ENCODE measurements around the gene UMAD1.
A peak's percentile ranks its signal among the peaks of the same experiment; 100 is the strongest.

Gene UMAD1

GRCh38 chr7:7640221-7641128 lies at the start of gene UMAD1:
Gene UMAD1 (plus strand): TSS chr7:7640752. CDS start chr7:7673372, 32,620 bp downstream.
- peak; percentile 98 for DNase-seq

GRCh38 chr7:7595451-7595850 lies 45.1 kb upstream of the UMAD1 start:
- DNase-seq: no peak

- no peak for DNase-seq
These were observed 44.4 kb upstream of the UMAD1 start for GRCh38 chr7:7596176-7596575.

DNA sequence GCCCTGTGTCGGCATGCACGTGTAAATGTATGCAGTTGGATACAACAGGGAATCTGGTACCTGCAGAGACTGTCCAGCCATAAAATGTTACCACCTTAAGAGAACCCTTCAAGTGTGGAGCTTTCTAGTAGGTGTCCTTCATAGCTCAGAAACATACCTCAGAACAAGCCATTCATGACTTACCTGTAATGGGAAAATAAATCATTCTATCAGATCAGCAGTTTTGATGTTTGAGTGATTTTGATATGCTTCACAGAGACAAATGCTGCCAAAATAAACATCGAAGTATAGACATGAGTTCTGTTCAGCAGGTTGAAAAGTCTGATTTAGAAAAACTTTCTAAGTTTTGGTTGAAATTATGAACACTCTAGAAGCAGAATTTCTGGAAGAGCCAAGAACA lies 33.5 kb upstream of the UMAD1 start:
- DNase-seq: no peak

GRCh38 chr7:7609330-7609729 lies 31.2 kb upstream of the UMAD1 start:
- DNase-seq: no peak

GRCh38 chr7:7612519-7612918 lies 28.0 kb upstream of the UMAD1 start:
- DNase-seq: no peak

GRCh38 chr7:7613210-7613609 lies 27.3 kb upstream of the UMAD1 start:
- no peak for DNase-seq

DNA sequence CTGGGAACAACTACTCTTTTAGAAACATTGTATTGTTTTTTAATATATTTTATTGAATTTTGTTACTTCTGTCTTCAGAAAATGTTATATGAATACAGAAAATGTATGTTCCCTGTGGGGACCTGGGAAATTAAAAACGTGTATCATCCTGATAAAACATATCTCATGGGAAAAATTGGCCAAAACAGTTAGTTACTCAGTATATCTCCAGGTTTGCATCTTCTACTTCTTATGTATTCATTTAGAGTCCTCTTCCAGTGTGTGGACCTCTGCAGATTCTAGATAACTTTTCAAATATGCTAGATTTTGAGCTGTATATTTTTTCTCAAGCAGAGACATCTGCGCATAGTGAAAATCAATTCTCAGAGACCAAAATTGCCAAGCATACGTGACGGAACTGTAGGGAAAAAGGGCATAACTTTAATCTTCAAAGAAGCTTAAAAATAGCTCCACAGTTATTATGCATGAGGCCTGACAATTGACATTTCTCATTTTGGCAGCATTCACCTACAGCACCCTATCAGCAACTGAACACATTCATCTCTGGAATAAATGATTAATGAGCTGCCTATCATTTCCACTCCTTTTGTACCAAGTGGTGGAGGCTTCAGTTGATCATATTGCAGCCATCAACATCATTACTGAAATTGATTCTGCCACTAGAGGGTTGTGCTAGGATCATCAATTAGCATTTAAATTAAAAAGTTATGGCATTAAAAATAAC lies 26.4 kb upstream of the UMAD1 start:
- no peak for DNase-seq

GRCh38 chr7:7617550-7617949 lies 23.0 kb upstream of the UMAD1 start:
- DNase-seq: no peak

- no peak for DNase-seq
These were observed 22.1 kb upstream of the UMAD1 start for GRCh38 chr7:7618410-7618809.

DNA sequence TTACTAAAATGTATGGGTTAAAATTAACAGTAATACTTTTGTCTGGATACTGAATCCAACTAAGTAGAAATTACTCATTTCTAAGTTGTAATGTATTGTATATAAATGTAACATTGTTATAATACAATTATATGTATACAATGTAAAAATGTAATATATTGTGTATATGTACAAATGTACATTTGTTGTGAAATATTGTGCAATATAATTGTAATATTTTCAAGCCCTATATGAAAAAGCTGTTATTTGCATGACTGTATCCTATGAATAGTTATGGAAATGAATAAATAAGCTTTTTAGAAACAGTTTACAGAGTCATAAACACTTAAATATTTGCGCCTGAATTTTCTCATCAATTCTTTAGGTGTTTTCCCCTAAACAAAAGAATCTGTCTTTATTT lies 20.3 kb upstream of the UMAD1 start:
- no peak for DNase-seq

DNA sequence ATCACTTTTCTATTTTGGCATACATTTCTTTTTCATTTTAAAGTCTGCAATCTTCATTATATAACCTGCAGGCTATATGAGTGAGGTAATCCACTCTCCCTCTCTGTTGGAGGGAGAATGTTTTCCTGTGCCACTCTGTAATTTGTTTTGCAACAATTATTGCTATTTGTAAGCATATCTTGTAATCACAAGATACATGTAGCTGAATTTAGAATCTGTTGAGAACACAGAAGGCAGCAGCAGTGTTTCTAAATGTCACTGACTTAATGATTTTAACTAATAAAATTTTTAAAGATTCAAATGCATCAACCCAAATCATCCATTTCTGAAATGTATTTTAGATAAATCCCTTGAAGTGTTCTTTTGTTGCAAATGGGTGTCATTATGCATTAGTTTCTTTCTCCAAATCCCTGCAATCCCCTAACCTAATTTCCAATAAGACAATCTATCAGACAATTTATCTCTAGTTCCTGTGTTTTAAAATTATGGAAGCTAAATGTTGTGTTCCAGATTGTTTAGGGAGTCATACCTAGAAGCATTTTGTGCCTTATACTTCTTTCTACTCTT lies 19.8 kb upstream of the UMAD1 start:
- DNase-seq: no peak

- no peak for DNase-seq
These were observed 12.1 kb upstream of the UMAD1 start for GRCh38 chr7:7628476-7628875.

DNA sequence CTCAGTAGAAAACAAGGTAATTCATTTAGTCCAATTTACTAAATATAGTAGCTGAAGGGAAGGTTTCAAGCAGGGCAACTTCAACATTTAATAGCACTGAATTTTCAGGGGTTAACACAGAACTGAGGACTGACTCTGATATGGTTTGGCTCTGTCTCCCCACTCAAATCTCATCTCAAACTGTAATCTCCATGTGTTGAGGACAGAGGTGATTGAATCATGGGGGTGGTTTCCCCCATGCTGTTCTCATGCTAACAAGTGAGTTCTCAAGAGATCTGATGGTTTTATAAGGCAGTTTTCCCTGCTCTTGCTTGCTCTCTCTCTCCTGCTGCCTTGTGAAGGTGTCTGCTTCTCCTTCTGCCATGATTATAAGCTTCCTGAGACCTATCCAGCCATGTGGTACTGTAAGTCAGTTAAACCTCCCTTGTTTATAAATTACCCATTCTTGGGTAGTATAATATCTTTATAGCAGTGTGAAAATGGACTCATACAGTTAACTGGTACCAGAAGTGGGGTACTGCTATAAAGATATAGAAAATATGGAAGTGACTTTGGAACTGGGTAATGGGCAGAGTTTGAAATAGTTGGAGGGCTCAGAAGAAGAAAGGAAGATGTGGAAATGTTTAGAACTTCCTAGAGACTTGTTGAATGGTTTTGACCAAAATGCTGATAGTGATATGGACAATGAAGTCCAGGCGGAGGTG lies 9.8 kb upstream of the UMAD1 start:
- no peak for DNase-seq

DNA sequence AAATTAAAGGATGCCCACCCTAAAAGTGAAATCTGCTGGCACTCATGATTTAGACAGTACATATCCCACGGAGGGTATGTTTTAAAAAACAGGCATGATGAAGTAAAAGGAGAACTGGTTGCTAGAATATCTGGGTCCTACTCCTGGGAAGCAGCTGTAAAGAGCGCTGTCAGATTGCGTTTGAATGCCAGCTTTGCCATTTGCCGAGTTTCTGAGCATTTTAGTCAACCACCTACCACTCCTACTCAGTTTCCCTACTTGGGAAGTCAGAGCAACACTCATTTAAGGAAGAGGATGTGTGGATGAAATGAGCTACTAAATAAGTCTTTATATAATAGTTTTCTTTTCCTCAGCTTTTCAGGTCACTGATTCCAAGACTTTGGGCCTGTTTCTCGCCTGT lies 1.1 kb upstream of the UMAD1 start:
- DNase-seq: no peak

GRCh38 chr7:7639847-7640220 lies 718 bp upstream of the UMAD1 start:
- peak; percentile 44 for DNase-seq

- no peak for DNase-seq
These were observed 644 bp downstream of the UMAD1 start for GRCh38 chr7:7641129-7641663.

- no peak for DNase-seq
These were observed 1.5 kb downstream of the UMAD1 start for GRCh38 chr7:7642081-7642480.

- DNase-seq: no peak
These were observed 7.0 kb downstream of the UMAD1 start for GRCh38 chr7:7647495-7648036.

DNA sequence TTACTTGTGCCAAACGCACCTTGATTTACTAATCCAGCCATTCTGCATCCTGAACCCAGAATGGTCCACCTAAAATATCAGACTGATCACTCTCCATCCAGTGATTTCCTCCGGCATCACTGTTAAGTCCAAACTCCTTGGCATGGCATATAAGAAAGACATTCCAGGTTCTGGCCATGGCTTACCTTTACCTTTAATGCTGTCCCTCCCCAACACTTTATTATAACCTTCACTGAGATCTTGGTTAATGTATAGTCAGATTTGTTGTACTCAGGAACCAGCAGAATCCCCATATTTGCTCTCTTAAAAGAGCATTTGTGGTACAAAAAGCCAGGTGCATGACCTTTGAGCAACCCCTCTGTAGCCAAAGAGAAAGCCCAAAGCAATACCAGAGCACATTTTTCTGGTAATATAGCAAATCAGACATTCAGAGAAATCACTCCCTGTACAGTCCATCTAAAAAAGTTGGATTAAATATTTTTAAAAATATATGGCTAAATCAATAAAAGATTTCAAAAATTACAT lies 10.2 kb downstream of the UMAD1 start:
- no peak for DNase-seq

DNA sequence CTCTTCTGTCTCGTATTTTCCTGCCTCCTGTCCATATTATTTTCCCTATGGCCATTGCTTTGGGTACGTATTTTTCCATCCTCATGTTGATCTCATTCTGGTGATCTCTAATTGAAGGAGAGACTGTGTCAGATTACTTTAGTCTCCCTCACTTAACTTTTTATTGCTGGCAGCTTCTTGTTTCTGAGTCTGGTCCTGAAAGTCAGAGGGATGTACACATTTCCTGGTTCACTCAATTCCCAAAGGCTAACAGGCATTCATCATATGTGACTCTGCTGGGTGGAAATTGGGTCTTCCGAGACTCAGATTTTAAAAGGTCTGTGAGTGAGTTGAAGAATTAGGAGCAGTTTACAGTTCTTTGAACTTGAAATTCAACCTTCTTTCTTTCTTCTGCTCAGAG lies 10.9 kb downstream of the UMAD1 start:
- no peak for DNase-seq

GRCh38 chr7:7652798-7653540 lies 12.4 kb downstream of the UMAD1 start:
- DNase-seq: no peak

Measured in activated CD4-positive, alpha-beta T cell treated with anti-CD3 and anti-CD28 coated beads for 1 hour (primary cell).